HFF-Myc (cell line): ENCODE data around the gene CAST.

Experiments
- DNase-seq: peaks from one replicate; pipeline ENCODE4 v3.0.0-alpha.2; 2011; ENCODE audit warnings: low read depth; ENCODE audit errors: extremely low read depth
- H3K4me3 ChIP-seq: replicated peaks from 2 replicates; pipeline ENCODE4 v1.5.1; 2011; ENCODE audit warnings: low read depth, mild to moderate bottlenecking, control low read depth, low read length
- CTCF ChIP-seq: IDR thresholded peaks from 2 replicates; pipeline ENCODE4 v1.5.1; 2012; ENCODE audit warnings: mild to moderate bottlenecking, low read depth, low read length, control low read depth; ENCODE audit errors: missing control alignments

Gene CAST

GRCh38 chr5:96668725-96669124 is 6.5 kb downstream of the CAST start:
- no peak for DNase-seq
- TF ChIP-seq CTCF = no peak
- H3K4me3 ChIP-seq = no peak overlapping the region

- no peak for DNase-seq
- no peak for TF ChIP-seq CTCF
- no peak overlapping the region for H3K4me3 ChIP-seq
Measured at GRCh38 chr5:96669909-96670308, 7.7 kb downstream of the CAST start.

GRCh38 chr5:96671441-96671840 is 9.3 kb downstream of the CAST start:
- no peak overlapping the region for H3K4me3 ChIP-seq
- no peak for TF ChIP-seq CTCF
- DNase-seq = no peak

- no peak for DNase-seq
- TF ChIP-seq CTCF = no peak
- no peak overlapping the region for H3K4me3 ChIP-seq
Measured at GRCh38 chr5:96673127-96673526, 11.0 kb downstream of the CAST start.

- no peak for TF ChIP-seq CTCF
- no peak for DNase-seq
- no peak overlapping the region for H3K4me3 ChIP-seq
Measured at GRCh38 chr5:96675882-96676281, 13.7 kb downstream of the CAST start.

GRCh38 chr5:96677496-96677895 is 15.3 kb downstream of the CAST start:
- no peak for TF ChIP-seq CTCF
- H3K4me3 ChIP-seq = no peak overlapping the region
- no peak for DNase-seq

GRCh38 chr5:96679293-96679692 is 17.1 kb downstream of the CAST start:
- no peak for DNase-seq
- TF ChIP-seq CTCF = no peak
- H3K4me3 ChIP-seq = no peak overlapping the region
